Measurements from ENCODE around the gene SDK1. TPM values are rescaled to one million over a fixed set of nuclear protein-coding genes. Genes with fewer than 3 reads are reported as not detected.

The SDK1 gene
- total RNA-seq, 1 experiment from 2014 or later = 7.1 TPM

- H3K4me3 ChIP-seq (ENCODE audit: low read depth, low read length) = no peak overlapping the region
- no TSS peak for BruUV-seq (replicated peaks)
- H3K4me1 ChIP-seq = peaks cover 16% of the 10 kb centered on the region; the same call in 1 of the 2 replicates
- H3K4me1 Mint-ChIP-seq (ENCODE audit: low read depth, unreplicated experiment) = peaks cover 26% of the 10 kb centered on the region
- no peaks in the 10 kb centered on the region for H3K27me3 Mint-ChIP-seq (ENCODE audit: insufficient read depth, unreplicated experiment)
- ChIA-PET CTCF (interaction anchor here (0.5 kb wide), 1 partner anchor 72 kb away, joined by 6 read pairs; no protein-coding TSS in a partner anchor), POLR2A (no interaction called here)
- intact Hi-C loops (cut with micrococcal nuclease; ENCODE audit: unreplicated experiment) = no loop called here
- peak; percentile 43 to 46 for DNase-seq
- no peaks in the 10 kb centered on the region for H3K36me3 ChIP-seq (ENCODE audit: control insufficient read depth, insufficient read depth, low read length)
- no peaks in the 10 kb centered on the region for H3K36me3 Mint-ChIP-seq (ENCODE audit: insufficient read depth, unreplicated experiment)
- H3K9me3 Mint-ChIP-seq (ENCODE audit: unreplicated experiment) = peaks cover 8% of the 10 kb centered on the region
- TF ChIP-seq CTCF (IDR thresholded peaks at IDR 0.05; ENCODE audit: insufficient read depth in 1 of 2, low read depth in 1 of 2, low read length in 1 of 2, severe bottlenecking in 1 of 2, unreplicated experiment in 1 of 2) = no peak
- H3K27me3 ChIP-seq (replicated peaks; ENCODE audit: control insufficient read depth, insufficient read depth, low read length) = no peaks in the 10 kb centered on the region
- H3K4me3 Mint-ChIP-seq (ENCODE audit: unreplicated experiment) = no peak overlapping the region
- peaks cover 7% of the 10 kb centered on the region; the same call in 1 of the 2 replicates for H3K9me3 ChIP-seq
- no peak overlapping the region for H3K27ac Mint-ChIP-seq (ENCODE audit: unreplicated experiment)
Observed at GRCh38 chr7:3486841-3487240, 185.8 kb downstream of the SDK1 start.

- POLR2A ChIA-PET = no interaction called here
- Histone ChIP-seq H3K4me1 (peaks cover 22% of the 10 kb centered on the region), H3K27me3 (replicated peaks; ENCODE audit: control insufficient read depth, insufficient read depth, low read length) (no peaks in the 10 kb centered on the region), H3K9me3 (peaks cover 7% of the 10 kb centered on the region; the same call in 1 of the 2 replicates), H3K4me3 (ENCODE audit: low read depth, low read length) (no peak overlapping the region), H3K36me3 (ENCODE audit: control insufficient read depth, insufficient read depth, low read length) (no peaks in the 10 kb centered on the region)
- Mint-ChIP-seq H3K9me3 (ENCODE audit: unreplicated experiment) (peaks cover 8% of the 10 kb centered on the region), H3K4me3 (ENCODE audit: unreplicated experiment) (no peak overlapping the region), H3K4me1 (ENCODE audit: low read depth, unreplicated experiment) (peaks cover 25% of the 10 kb centered on the region), H3K27ac (ENCODE audit: unreplicated experiment) (no peak overlapping the region), H3K27me3 (ENCODE audit: insufficient read depth, unreplicated experiment) (no peaks in the 10 kb centered on the region), H3K36me3 (ENCODE audit: insufficient read depth, unreplicated experiment) (no peaks in the 10 kb centered on the region)
- no peak for DNase-seq
- intact Hi-C loops (cut with micrococcal nuclease; ENCODE audit: unreplicated experiment) = no loop called here
- no peak for TF ChIP-seq CTCF (IDR thresholded peaks at IDR 0.05; ENCODE audit: insufficient read depth in 1 of 2, low read depth in 1 of 2, low read length in 1 of 2, severe bottlenecking in 1 of 2, unreplicated experiment in 1 of 2)
- no TSS peak for BruUV-seq (replicated peaks)
- CTCF ChIA-PET = no interaction called here
Observed at GRCh38 chr7:3488829-3489228, 187.8 kb downstream of the SDK1 start.

GRCh38 chr7:3493499-3493898 is 192.4 kb downstream of the SDK1 start:
- H3K27ac Mint-ChIP-seq (ENCODE audit: unreplicated experiment) = peak overlapping the region; percentile 18
- Histone ChIP-seq H3K4me3 (ENCODE audit: low read depth, low read length) (no peak overlapping the region), H3K36me3 (ENCODE audit: control insufficient read depth, insufficient read depth, low read length) (no peaks in the 10 kb centered on the region; the same call in 1 of the 2 replicates), H3K9me3 (no peaks in the 10 kb centered on the region), H3K4me1 (peaks cover 10% of the 10 kb centered on the region), H3K27me3 (replicated peaks; ENCODE audit: control insufficient read depth, insufficient read depth, low read length) (no peaks in the 10 kb centered on the region)
- H3K9me3 Mint-ChIP-seq (ENCODE audit: unreplicated experiment) = no peaks in the 10 kb centered on the region
- no peak for TF ChIP-seq CTCF (IDR thresholded peaks at IDR 0.05; ENCODE audit: insufficient read depth in 1 of 2, low read depth in 1 of 2, low read length in 1 of 2, severe bottlenecking in 1 of 2, unreplicated experiment in 1 of 2)
- no peaks in the 10 kb centered on the region for H3K36me3 Mint-ChIP-seq (ENCODE audit: insufficient read depth, unreplicated experiment)
- H3K4me1 Mint-ChIP-seq (ENCODE audit: low read depth, unreplicated experiment) = peaks cover 14% of the 10 kb centered on the region
- DNase-seq = no peak
- intact Hi-C loops (cut with micrococcal nuclease; ENCODE audit: unreplicated experiment) = no loop called here
- no peaks in the 10 kb centered on the region for H3K27me3 Mint-ChIP-seq (ENCODE audit: insufficient read depth, unreplicated experiment)
- no peak overlapping the region for H3K4me3 Mint-ChIP-seq (ENCODE audit: unreplicated experiment)
- ChIA-PET POLR2A (no interaction called here), CTCF (no interaction called here)
- no TSS peak for BruUV-seq (replicated peaks)

All from Caco-2 (cell line).